PC-9 (cell line): ENCODE measurements around the gene ANKRD34B.

Experiments used
- EZH2 ChIP-seq: fragments of 200-600 bp; sonication (generic); IDR thresholded peaks from 2 replicates; pipeline ENCODE4 v1.8.0; 2017; ENCODE audit warnings: antibody characterized with exemption, low read depth
- TF ChIP-seq, protein P1 (sequence below): fragments of 200-600 bp; sonication (generic); conservative IDR thresholded peaks from 2 replicates; pipeline ENCODE4 v1.6.1; 2017; ENCODE audit warnings: mixed run types, antibody characterized with exemption, mild to moderate bottlenecking, moderate library complexity

DNA sequence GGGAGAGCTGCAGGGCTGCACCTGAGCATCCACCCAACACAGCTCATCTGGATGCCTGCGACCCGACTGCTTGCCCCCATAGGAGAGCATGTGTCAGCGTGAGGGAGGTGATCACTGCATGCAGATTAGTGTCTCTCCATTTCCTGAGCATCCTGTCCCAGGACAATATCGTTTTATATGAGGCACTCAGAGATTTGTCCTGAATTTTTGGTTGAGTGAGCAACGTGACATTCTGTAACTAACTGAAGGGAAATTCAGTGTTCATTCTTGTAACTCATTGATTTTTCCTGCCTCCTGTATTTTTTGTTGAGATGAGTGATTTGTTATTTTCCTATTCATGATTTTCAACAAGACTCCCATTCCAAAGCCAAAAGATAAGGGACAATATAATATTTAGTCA is 20.7 kb upstream of the ANKRD34B start:
- TF ChIP-seq, protein P1, sequence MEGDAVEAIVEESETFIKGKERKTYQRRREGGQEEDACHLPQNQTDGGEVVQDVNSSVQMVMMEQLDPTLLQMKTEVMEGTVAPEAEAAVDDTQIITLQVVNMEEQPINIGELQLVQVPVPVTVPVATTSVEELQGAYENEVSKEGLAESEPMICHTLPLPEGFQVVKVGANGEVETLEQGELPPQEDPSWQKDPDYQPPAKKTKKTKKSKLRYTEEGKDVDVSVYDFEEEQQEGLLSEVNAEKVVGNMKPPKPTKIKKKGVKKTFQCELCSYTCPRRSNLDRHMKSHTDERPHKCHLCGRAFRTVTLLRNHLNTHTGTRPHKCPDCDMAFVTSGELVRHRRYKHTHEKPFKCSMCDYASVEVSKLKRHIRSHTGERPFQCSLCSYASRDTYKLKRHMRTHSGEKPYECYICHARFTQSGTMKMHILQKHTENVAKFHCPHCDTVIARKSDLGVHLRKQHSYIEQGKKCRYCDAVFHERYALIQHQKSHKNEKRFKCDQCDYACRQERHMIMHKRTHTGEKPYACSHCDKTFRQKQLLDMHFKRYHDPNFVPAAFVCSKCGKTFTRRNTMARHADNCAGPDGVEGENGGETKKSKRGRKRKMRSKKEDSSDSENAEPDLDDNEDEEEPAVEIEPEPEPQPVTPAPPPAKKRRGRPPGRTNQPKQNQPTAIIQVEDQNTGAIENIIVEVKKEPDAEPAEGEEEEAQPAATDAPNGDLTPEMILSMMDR: no peak
- no peak for TF ChIP-seq EZH2
